GM21360 (cell line): Measurements from ENCODE around the gene TBC1D1.
A peak's percentile ranks its signal among the peaks of the same experiment; 100 is the strongest.

Experiments used
- ATAC-seq: cut with Tn5 transposase; IDR thresholded peaks from one replicate; pipeline ENCODE4 v1.9.1; 2021; ENCODE audit warnings: mild to moderate bottlenecking, moderate library complexity; ENCODE audit not compliant: unreplicated experiment

Gene TBC1D1

DNA sequence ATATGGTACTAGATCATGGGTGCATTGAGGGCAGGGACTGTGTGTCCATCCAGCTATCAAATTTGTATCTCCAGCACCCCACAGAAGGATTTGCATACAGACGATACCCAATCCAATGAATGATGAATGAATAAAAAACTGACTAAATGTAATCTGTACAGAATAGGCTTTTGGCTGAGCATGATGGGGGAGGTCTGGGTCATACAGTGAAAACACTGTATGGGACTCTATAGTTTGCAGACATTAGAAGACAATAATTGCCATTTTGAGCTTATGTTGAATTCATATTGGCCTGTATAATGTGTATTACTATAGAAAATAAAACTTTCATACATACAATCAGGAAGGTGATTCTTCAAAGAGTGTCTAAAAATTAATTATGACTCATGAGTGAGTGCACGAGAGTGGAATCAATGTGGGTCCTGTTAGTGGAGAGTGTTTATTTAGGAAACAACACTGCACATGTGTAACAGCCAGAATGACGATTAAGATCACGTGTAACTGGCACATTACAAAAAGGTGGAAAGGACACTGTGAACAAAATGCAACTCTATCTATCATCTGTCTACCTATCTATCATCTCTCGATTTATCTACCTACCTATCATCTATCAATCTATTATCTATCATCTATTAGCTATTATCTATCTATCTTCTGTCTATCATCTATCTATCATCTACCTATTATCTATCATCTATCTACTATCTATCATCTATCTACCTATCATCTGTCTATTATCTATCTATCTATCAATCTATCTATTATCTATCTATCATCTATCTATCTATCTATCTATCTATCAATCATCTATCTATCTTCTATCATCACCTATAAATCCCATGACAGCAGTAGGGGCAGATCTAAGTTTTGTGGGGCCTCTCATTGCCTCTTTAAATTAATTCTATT lies 270.6 kb downstream of the TBC1D1 start:
- peak; percentile 11 for ATAC-seq

DNA sequence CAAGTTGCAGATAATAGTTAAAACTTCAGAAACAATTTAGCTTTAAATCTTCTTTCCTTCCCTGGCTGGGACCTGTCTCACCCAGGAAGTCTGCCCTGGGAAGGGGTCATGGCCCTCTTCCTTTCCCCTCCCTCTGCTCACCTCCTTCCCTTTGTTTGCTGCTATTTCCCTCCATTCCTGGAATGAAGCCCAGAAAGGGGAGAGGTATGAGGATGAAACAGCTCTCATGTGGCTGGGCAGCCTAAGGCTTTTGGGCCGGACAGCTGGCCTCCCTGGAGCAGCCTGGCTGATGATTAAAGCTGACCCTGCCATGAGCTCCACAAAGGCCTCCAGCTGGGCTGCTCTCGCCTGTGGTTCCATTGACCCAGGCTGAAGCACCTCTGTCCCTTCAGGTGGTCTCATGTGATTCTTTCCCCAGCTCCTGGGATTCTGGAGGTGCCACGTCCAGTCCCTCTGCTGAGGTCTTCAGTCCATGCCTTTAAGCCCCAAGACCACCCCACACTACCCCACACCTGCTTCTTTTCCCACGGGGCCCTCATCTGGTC lies 271.4 kb downstream of the TBC1D1 start:
- no peak for ATAC-seq

DNA sequence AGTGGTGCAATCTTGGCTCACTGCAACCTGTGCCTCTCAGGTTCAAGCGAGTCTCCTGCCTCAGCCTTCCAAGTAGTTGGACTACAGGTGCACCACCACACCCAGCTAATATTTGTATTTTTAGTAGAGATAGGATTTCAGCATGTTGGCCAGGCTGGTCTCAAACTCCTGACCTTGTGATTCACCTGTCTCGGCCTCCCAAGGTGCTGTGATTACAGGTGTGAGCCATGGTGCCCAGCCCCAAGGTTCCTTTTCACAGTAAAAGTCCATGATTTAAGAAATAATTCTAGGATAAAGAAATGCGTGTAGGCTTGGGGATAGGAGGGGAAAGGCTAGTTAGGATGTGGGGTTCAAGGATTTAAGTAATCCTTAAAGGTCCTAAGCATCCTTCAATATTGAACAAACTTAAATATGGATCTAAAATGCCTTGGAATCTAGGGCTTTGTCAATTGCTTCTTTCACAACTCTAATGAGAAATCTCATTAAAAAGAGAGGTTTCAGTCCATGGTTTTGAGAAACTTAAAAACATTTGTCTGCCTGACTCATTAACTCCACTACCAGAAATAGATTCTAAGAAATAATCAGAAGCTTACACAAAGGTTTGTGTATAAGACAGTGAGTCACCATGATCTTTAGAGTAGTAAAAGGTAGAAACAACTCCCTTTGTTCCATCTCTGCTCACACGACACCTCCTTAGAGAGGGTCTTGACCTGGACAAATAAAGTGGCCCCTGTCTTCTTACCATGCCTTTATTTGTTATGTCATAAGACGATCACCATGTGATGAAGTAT lies 272.5 kb downstream of the TBC1D1 start:
- ATAC-seq, result no peak

DNA sequence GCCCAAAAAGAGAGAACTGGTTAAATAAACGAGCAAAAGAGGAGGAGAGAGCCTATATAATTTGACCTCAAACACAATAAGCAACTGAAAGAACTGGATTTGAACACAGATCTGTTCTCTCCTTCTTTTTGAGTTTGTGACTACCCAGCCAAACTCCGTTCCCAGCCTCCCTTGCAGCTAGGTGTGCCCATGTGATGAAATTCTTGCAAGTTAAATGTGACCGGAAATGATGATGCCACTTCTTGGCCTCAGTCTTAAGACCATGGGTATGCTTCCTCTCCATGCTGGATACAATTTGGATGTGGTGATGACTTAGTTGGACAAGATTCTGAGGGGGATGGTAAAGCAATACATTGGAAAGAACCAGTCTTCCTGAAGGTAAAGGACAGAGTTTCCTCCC lies 273.5 kb downstream of the TBC1D1 start:
- ATAC-seq, result no peak

DNA sequence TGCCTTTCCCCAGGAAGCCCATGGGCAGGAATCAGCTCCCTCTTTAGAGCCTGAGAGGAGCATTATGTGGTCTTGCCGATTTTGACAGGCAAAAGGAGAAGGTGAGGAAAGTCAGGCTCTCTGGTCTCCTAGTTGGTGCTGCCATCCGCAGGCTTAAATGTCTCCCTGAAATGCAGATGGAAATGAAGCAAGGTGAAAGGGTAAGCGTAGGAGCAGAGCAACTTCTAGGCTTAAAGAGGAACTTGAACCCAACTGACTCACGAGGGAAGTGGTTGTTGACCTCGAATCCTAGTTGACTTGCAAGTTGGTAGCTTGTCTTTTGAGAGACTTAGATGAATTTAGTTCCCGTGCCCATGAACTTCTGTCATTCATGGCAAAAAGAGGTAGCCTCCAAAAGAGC lies 275.2 kb downstream of the TBC1D1 start:
- ATAC-seq, result no peak

DNA sequence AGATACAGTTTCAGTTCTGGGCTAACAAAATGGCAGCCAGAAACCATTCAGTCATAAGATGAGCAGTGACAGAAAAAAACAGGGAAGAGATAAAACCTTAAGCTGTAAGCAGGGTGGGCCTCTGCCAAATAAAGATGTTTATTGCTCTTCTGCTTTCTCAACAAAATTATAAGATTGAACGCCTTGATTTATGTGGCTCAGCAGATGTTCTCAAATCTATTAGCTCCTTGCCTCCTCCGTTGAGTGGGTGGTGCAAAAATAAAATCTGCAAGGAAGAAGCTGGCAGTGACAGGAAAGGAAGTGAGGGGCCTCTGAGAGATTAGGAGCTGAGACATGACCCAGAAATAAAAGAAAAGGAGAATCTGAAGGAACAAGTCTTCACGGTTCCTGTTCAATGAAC lies 275.9 kb downstream of the TBC1D1 start:
- ATAC-seq, result no peak

DNA sequence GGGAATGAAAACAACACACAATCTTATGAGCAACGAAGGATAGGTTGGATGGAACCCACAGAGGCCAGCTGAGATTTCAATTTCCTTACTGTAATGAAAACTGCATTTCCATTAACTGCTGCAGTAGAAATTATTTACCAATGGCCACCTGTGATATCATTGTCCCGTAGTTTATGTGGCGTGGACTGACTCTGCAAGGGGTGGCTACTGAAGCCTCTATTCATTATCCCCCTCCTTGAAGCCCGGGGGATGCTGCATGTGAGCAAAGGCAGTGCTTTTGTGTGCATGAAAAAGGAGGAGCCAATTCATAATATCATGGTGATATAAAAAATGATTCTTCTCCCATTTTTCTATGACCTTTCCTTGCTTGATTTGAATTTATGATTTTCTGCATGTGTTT lies 277.1 kb downstream of the TBC1D1 start:
- no peak for ATAC-seq

DNA sequence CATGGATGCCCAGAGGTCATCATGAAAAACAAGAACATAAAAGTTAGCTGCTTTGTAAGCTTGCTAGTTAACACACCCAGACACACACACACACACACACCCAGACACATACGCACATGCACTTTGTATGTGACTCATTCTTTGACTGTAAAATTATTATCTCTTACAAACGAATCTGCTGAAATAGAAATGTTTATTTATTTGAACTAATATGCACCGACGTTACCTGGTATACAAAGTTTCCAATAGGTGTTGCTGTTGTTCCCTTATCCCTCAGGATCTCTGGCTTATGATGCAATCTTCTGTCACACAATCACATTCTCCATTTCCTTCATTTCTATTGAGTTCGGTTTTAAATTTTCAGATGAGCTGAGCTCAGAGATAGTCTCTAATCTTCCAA lies 278.6 kb downstream of the TBC1D1 start:
- ATAC-seq, result no peak

DNA sequence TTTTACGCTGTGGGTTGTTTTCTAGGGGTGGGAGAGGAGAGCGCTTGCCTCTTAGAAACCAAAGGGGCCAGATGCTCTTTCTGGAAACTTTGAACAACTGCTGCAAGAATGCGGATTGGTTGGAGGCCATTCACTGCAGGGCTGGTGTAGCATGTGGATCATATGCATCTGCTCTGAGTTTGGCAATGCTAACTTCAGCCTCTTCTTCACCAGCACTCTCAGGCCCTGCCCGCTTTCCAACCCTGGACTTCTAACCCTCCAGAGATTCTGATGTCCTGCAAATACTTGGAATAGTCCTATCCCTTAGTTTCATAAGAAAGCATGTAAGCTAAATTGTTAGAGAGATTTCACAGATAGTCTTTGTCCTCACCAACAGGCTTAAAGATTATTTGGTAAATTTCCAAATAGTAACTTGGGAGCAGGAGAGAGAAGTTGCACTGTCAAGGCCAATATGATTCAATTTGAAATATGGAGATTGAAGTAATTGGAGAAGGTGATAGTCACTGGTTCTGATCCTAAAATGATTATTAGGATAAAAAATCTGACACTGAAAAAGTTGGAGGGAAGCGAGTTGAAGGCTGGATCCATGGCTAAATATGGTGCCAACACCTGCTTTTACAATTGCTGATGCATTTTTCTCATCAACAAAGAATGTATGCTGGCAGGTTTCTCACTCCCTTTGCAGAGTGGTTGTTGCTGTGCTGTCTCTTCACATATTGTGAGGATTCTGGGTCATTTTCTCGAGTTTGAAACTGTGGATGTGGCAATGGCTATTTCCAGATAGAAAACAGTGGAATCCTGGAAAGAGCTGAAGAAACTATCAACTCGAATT lies 279.7 kb downstream of the TBC1D1 start:
- no peak for ATAC-seq

DNA sequence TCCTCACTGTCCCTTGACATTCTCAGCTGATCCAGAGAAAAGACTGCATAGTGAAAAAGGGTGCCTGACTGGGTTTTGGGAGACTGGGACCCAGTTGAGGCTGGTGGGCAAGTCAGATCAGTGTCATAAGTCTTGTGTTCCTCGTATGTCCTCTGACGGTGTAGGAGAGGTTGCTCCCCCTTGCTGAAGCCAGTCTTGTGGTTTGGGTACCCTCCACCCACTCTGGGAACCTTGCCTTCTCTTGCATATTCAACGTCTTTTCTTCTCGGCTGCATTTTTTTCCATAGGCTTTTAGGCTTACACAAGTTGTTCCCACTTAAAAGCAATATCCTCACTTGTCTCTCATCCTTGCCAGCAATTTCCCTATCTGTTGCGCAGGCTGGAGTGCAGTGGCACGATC lies 281.2 kb downstream of the TBC1D1 start:
- no peak for ATAC-seq

DNA sequence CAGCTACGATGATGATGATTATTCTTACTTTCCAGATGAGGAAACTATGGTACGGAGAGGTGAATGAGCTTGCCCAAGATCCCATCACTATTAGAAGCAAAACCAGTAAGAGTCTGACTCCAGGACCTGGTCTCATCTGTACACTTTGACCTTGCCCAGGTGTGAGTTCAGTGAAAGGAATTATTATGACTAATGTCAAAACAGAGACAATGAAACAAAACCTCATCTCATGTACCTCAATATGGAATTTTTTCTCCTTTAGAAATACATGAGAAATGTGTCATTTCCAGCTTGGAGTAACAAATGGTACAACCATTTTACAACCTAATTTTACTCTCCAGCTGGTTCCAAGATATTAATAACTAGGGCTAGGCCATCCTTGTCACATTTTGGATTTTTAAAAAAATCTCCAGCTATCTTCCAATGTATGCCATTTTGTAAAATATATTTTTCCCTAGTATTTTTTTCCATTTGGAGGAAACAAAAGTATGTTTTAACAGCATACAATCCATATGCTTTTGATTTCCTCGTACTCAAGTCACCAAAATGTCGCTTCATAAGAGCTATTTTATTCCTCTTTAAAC lies 283.1 kb downstream of the TBC1D1 start:
- no peak for ATAC-seq

DNA sequence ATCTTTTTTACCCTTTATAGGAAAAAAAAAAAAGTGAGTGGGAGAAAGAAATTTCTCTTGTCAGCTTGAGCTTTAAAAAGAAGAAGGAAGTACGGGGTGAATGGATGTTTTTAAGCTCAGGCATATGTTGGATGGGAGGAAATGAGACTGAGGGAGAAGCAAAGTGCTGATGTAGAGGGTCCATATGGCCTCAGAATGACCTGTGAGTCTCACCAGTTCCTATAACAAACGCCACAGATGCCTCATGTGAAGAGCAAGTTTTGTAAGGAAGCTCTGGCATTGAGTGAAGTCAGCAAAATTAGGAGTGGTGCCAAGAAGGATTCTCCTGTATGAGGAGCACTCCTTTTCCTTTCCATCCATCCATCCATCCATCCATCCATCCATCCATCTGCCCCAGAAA lies 283.9 kb downstream of the TBC1D1 start:
- ATAC-seq, result no peak

DNA sequence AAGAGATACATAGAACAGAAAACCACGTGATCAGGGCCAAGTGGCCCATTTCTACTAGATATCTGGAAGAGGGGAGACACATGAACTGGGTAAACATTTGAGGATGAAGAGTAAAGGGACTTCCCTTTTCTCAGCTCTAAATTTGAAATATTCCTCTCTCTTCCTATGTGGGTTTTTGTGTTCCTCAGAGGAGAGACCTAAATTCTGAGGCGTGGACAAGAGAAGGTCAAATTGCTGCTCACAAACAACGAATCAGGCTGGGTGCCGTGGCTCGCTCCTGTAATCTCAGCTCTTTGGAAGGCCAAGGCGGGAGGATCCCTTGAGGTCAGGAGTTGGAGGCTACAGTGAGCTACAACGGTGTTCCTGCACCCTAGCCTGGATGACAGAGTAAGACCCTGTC lies 285.3 kb downstream of the TBC1D1 start:
- no peak for ATAC-seq

DNA sequence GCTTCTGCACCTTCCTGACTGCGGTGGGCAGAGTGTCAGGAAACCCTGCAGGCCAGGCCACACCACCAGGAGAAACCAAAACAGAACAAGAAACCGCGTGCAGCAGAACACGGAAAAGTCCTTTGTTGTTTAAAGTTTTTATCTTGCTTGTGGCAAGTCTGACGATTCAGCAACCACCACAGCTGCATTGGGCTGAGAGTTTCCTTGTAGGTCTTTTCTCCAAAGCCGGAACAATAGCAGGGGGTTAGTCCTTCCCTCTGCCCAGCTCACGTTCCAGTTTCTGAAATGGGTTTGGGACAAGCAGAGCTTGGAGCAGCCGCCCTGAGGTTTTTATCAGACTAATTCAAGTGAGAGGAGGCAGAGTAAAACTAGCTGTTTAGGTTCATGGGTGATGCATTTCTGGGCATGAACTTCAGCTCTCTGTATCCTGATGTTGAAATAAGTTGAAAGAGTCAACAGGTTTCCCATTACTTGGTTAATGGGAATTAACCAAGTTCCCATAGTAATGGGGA lies 286.2 kb downstream of the TBC1D1 start:
- no peak for ATAC-seq

DNA sequence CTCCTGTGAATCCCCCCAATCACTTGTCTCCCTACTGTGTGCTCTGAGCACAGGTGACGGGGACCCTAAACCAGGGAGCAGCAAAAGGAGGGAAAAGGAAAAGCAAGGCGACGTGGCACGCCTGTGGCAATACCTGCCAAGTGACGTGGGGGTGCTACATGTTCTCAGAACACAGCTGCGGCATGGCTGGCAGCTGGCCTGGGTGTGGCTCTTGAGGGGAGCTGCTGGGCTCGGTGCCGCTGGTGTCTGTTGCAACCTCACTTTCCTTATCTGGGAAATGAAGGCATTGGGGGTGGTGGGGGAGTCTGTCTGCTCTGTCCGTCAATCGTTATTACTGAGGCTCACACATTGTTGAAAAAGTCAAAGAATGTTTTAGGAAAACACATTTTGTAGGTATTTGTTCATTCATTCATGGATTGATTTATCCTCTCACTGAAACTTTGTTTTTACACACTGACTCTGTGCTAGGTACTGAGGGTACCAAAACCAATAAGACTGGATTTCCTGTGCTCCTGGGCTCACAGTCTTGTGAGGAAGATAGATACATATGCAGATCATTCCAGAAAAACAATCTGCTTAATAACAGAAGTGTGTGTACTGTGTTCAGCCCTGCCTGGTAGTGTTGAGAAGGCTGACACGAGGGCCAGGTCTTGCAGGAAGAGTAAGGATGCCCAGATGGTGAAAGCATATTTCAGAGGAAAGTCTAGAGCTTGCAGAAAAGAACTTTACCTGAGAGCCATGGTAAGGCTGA lies 286.9 kb downstream of the TBC1D1 start:
- no peak for ATAC-seq

DNA sequence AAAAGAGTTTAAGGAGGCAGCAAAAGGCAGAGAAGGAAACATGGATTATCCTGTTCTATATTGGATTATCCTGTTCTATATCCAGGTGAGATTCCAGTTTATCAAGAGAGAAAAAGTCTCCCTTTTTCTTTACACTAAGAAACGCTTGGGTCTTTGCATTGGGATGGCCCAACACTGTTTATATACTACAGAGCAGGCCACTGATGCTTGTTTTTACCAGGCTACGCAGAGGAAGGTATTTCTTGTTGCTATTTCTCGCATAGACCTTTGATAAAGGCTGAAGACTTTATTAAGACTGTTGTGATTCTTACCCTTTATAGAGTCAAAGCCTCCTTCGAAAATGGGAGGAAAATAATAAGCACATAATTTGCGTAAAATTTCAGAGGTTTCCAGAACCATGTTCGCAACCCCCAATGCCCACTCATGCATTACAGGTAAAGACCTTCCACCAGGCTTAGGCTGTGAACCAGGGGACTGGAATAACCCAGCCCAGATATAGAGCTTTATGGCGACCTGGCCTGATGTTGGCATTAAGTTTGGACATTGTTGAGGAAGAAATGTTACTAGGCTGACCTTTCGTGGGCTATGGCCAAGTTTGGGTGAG lies 287.6 kb downstream of the TBC1D1 start:
- no peak for ATAC-seq

DNA sequence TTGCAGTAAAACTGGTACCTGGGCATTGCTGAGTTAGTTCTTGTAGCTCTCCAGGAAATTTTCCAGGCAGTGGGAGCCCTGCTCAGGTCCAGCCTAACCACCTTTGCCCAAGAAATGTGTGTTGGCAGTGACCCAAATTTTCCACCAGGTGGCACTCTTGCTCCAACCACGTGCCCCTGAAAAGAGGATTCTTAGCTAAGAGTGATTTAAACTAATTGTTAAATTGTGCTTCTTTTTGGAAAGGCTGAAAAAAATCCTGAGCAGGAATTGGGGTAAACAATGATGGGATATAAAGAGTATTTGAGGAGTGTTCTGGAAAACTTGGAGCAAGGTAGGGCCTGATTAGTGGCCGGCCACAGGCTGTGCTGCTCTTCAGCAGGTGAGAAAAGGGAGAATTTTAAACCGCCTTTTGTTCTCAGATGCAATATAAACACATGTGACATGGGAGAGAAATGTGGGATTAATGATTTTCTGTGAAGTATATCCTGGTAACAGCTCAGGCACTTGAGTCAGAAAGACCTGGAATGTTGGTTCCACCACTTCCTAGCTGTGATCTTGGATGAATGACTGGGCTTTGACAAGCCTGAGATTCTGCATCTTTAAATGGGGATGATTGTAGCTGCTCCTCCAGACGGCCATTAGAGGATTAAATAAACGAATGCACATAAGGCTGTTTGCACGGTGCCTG lies 288.9 kb downstream of the TBC1D1 start:
- no peak for ATAC-seq

DNA sequence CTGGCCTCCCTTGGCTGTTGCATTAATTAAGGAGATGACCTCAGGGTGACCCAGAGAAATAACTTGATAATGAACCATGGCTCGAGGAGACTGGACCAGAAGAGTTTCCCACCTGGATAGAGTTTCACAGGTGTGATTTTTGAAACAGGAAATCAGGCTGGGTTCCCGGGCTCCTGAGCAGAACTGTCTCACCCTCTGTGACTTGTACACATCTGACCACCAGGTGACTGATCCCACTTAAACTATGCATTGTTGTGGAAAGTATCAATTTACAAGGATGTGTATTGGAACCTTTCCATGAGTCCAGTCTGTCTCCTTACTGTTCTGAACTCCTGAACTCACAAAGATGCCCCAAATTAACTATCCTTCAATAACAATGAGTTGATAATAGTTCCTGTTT lies 289.6 kb downstream of the TBC1D1 start:
- ATAC-seq, result no peak

DNA sequence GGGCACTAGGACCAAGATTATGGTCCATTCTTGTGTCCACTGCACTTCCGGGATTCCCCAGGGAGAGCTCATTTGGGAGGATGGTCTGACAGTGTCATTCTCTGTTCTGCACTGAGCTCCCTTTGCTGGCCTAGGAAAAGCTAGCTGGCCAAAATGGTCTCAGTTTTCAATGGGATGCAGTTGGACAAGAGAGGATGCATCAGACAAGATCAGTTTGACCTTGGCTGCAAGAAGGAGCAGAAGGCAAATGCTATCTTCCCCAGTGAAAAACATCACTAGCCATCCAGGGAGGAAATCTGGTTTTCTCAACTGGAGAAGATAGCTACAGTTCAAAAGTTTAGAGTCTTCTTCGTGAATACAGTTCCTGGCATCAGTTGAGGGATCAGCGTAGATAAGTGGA lies 290.4 kb downstream of the TBC1D1 start:
- no peak for ATAC-seq
